ENCODE results near the gene COL6A1.
A peak's percentile ranks its signal among the peaks of the same experiment; 100 is the strongest.

Gene COL6A1

DNA sequence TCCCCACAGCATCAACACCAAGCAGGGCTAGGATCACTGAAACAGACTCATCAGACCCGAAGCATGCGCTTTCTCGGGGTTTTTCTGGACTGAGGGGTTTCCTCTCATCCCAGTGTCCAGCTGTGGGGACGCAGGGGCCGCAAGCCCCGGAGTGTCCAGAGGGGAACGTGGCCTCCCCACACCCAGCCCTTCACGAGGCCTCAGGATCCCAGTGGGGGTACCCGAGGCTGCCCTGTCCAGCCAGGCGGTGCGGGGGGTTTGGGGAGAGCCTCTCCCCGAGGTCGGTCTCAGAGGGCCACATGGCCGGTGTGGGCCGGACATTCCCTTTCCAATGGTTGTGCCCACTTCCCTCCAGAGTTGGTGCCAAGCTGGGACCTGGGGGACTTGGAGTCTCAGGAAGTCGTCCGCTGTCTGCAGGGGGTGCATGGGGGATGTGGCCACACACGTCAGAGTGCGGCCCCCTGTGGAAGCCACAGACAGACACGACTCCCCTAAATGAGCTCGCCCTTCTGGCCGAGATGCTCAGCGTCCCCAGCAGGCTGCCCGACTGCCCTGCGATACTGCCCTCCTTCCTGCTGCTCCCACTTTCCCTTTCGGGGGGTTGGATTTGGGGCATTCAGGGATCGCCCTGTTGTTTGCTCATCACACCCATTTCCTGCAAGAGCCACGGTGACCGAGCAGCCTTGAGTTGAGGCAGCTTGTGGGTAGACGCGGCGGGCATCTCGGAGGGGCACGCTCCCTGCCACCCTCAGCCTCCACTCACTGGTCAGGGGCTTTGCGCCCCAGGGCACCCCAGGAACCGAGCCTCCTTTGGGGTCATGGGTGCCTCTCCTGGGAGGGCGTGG lies 4.1 kb downstream of the COL6A1 start:
- no peak for DNase-seq (ENCODE audit: low read depth)
- peak overlapping the region; percentile 96 for H3K4me3 ChIP-seq (ENCODE audit: low read length)
- TF ChIP-seq, protein P1, sequence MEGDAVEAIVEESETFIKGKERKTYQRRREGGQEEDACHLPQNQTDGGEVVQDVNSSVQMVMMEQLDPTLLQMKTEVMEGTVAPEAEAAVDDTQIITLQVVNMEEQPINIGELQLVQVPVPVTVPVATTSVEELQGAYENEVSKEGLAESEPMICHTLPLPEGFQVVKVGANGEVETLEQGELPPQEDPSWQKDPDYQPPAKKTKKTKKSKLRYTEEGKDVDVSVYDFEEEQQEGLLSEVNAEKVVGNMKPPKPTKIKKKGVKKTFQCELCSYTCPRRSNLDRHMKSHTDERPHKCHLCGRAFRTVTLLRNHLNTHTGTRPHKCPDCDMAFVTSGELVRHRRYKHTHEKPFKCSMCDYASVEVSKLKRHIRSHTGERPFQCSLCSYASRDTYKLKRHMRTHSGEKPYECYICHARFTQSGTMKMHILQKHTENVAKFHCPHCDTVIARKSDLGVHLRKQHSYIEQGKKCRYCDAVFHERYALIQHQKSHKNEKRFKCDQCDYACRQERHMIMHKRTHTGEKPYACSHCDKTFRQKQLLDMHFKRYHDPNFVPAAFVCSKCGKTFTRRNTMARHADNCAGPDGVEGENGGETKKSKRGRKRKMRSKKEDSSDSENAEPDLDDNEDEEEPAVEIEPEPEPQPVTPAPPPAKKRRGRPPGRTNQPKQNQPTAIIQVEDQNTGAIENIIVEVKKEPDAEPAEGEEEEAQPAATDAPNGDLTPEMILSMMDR (conservative IDR thresholded peaks at IDR 0.05; ENCODE audit: low read length), result no peak

DNA sequence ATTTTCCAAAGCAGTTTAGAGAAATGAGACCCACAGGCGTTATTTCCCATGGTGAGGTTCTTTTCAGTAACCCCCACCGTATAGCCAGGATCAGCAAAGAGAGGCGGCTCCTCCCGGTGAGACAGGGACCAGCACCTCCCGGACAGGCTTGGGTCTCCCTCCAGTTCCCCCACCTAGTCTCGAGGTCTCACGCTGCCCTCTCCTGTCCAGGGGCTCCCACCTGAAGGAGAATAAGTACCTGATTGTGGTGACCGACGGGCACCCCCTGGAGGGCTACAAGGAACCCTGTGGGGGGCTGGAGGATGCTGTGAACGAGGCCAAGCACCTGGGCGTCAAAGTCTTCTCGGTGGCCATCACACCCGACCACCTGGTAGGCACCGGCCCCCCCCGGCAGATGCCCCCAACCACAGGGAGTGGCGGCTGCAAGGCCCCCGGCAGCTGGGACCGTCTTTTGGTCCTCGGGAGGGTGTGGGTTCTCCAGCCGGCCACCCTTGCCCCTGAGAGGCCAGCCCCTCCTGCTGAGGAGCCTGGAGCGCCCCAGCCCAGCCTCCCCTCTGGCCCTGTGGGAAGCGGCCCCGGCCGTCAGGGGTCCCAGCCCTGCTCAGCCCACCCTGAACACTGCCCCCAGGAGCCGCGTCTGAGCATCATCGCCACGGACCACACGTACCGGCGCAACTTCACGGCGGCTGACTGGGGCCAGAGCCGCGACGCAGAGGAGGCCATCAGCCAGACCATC lies 4.9 kb downstream of the COL6A1 start:
- peak overlapping the region; percentile 96 for H3K4me3 ChIP-seq (ENCODE audit: low read length)
- TF ChIP-seq, protein P1 (conservative IDR thresholded peaks at IDR 0.05; ENCODE audit: low read length), result no peak
- DNase-seq (ENCODE audit: low read depth), result no peak

DNA sequence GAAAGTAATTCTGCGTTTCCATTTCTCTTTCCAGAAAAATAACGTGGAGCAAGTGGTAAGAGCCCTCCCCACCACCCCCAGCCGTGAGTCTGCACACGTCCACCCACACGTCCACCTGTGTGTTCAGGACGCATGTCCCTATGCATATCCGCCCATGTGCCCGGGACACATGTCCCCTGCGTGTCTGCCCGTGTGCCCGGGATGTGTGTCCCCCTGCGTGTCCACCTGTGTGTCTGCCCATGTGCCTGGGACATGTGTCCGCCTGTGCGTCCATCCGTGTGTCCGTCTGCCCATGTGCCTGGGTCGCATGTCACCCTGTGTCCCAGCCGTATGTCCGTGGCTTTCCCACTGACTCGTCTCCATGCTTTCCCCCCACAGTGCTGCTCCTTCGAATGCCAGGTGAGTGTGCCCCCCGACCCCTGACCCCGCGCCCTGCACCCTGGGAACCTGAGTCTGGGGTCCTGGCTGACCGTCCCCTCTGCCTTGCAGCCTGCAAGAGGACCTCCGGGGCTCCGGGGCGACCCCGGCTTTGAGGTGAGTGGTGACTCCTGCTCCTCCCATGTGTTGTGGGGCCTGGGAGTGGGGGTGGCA lies 5.6 kb downstream of the COL6A1 start:
- DNase-seq (ENCODE audit: low read depth), result no peak
- TF ChIP-seq, protein P1 (conservative IDR thresholded peaks at IDR 0.05; ENCODE audit: low read length), result no peak
- H3K4me3 ChIP-seq (ENCODE audit: low read length), result peak overlapping the region; percentile 96

DNA sequence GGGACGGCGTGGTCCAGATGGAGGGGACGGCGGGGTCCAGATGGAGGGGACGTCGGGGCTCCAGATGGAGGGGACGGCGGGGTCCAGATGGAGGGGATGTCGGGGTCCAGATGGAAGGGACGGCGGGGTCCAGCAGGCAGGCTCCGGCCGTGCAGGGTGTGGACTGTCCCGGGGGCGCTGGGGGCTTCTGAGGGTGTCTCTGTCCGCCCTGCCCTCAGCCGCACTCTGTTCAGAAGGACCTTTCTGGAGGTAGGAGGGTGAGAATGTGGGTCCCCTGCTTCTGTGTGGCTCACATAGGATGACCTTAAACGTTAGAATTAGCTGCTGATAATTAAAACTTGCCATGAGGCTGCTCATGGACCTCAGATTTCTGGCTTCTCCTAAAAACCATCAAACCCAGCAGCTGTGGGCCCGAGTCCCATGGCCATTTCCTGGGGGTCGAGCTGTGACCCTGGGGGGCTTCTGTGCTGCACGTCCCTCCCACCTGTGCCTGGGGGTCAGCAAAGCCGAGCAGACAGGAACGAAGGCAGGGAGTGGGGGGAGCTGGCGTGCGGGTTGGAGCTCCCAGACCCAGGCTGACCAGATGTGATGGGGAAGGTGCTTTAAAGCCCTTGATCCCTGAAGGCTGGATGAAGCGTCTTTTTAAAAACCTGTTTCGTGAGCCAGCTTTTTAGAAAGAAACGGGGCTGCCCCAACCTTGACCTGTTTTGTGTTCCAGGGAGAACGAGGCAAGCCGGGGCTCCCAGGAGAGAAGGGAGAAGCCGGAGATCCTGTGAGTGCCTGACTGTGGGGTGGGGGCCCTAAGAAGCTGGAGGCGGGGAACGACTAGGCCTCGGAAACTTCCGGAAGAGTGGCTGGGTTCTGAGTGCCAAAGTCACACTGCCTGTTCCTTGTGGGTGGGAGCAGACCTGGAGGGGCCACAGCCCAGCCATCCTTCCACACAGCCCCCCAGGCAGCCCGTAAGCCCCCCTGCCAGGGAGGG lies 7.1 kb downstream of the COL6A1 start:
- peak overlapping the region; percentile 42 for H3K4me3 ChIP-seq (ENCODE audit: low read length)
- TF ChIP-seq, protein P1 (conservative IDR thresholded peaks at IDR 0.05; ENCODE audit: low read length), result no peak
- no peak for DNase-seq (ENCODE audit: low read depth)

DNA sequence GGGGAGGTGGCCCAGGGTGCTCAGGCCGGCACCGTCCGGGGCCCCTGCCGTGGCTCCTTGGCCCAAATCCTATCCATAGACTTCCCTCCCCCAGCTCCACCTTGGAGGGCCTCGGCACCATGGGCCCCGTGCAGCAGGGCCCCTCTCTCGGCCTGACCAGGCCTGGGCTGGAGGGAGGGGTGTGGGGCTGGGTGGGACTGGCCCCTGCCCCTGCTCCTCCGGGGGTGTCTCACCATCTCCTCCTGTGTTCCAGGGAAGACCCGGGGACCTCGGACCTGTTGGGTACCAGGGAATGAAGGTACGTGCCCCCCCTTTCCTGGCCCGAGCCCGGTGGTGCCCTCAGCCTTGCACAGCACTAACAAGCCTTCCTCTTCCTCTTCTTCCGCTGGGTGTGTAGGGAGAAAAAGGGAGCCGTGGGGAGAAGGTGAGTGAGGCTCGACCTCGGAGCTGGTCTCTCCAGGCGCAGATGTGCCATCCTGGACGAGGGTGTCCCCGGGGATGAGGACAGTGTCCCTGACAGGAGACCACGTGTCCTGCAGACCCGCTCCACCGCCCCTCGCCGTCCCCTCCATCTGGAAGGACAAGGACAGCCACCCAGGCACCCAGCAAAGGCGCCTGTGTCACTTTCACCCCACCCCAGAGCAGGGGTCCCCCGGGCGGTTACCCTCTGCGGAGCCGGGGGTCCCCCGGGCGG lies 7.9 kb downstream of the COL6A1 start:
- TF ChIP-seq, protein P1 (conservative IDR thresholded peaks at IDR 0.05; ENCODE audit: low read length), result no peak
- no peak for DNase-seq (ENCODE audit: low read depth)
- H3K4me3 ChIP-seq (ENCODE audit: low read length), result peak overlapping the region; percentile 42
